ENCODE measurements around the gene ING3.

The ING3 gene

GRCh38 chr7:120985839-120986238 is 35.3 kb downstream of the ING3 start:
- Histone ChIP-seq H3K27ac (replicated peaks) (no peak overlapping the region), H3K4me3 (replicated peaks; ENCODE audit: insufficient read depth, low read length) (no peak overlapping the region), H3K27me3 (ENCODE audit: insufficient read depth, poor library complexity, severe bottlenecking) (no peaks in the 10 kb centered on the region)
- no peak for TF ChIP-seq SPI1 (IDR thresholded peaks at IDR 0.05; ENCODE audit: borderline replicate concordance, low read depth)
- no peak for TF ChIP-seq REST (IDR thresholded peaks at IDR 0.05; ENCODE audit: insufficient replicate concordance, low read depth)
- TF ChIP-seq CTCF (IDR thresholded peaks at IDR 0.05; ENCODE audit: insufficient read depth, low read length) = no peak
- TF ChIP-seq GABPA (IDR thresholded peaks at IDR 0.05; ENCODE audit: low read depth) = no peak
- no peak for TF ChIP-seq POLR2AphosphoS5 (IDR thresholded peaks at IDR 0.05; ENCODE audit: low read depth)
- DNase-seq (ENCODE audit: low read depth in 1 of 2, low spot score in 1 of 2) = no peak

DNA sequence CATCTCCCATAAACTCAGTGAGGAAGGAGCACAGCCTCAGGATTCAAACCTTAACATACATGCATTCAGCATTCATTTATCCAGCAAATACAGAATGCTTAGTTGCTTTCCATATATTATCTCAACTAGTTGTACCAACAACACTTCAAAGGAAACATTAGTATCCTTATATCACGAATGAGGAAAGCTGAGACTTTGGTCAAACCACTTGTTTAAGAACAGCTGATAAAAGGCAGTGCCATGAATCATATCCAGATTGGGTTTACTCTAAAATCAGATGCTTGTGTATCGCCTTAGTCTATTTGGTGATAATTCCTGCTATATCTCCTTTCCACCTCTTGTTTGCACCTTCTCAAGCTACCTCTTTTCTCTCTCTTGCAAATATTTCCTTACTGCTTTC is 36.1 kb downstream of the ING3 start:
- Histone ChIP-seq H3K4me3 (replicated peaks; ENCODE audit: insufficient read depth, low read length) (no peak overlapping the region), H3K27ac (replicated peaks) (no peak overlapping the region), H3K27me3 (ENCODE audit: insufficient read depth, poor library complexity, severe bottlenecking) (no peaks in the 10 kb centered on the region)
- TF ChIP-seq REST (IDR thresholded peaks at IDR 0.05; ENCODE audit: insufficient replicate concordance, low read depth) = no peak
- no peak for TF ChIP-seq SPI1 (IDR thresholded peaks at IDR 0.05; ENCODE audit: borderline replicate concordance, low read depth)
- no peak for TF ChIP-seq GABPA (IDR thresholded peaks at IDR 0.05; ENCODE audit: low read depth)
- no peak for TF ChIP-seq CTCF (IDR thresholded peaks at IDR 0.05; ENCODE audit: insufficient read depth, low read length)
- no peak for TF ChIP-seq POLR2AphosphoS5 (IDR thresholded peaks at IDR 0.05; ENCODE audit: low read depth)
- DNase-seq (ENCODE audit: low read depth in 1 of 2, low spot score in 1 of 2) = no peak

GRCh38 chr7:120987280-120987679 is 36.7 kb downstream of the ING3 start:
- Histone ChIP-seq H3K4me3 (replicated peaks; ENCODE audit: insufficient read depth, low read length) (no peak overlapping the region), H3K27me3 (ENCODE audit: insufficient read depth, poor library complexity, severe bottlenecking) (no peaks in the 10 kb centered on the region), H3K27ac (replicated peaks) (no peak overlapping the region)
- no peak for TF ChIP-seq REST (IDR thresholded peaks at IDR 0.05; ENCODE audit: insufficient replicate concordance, low read depth)
- TF ChIP-seq POLR2AphosphoS5 (IDR thresholded peaks at IDR 0.05; ENCODE audit: low read depth) = no peak
- TF ChIP-seq GABPA (IDR thresholded peaks at IDR 0.05; ENCODE audit: low read depth) = no peak
- no peak for TF ChIP-seq SPI1 (IDR thresholded peaks at IDR 0.05; ENCODE audit: borderline replicate concordance, low read depth)
- TF ChIP-seq CTCF (IDR thresholded peaks at IDR 0.05; ENCODE audit: insufficient read depth, low read length) = no peak
- DNase-seq (ENCODE audit: low read depth in 1 of 2, low spot score in 1 of 2) = no peak
